Osteoblast (primary cell): ENCODE measurements around the gene UCMA. TPM values are rescaled to one million over a fixed set of nuclear protein-coding genes. Genes with fewer than 3 reads are reported as not detected.

ENCODE experiments used
- DNase-seq: peaks from one replicate; pipeline ENCODE4 v3.0.0; 2011; ENCODE audit warnings: low spot score, mixed read lengths; ENCODE audit not compliant: insufficient read length; ENCODE audit errors: missing footprints
- H2AFZ ChIP-seq: 2 replicates; pipeline ENCODE4 v1.6.0; 2011; ENCODE audit warnings: mild to moderate bottlenecking, low read length
- H3K27ac ChIP-seq: 2 replicates; pipeline ENCODE4 v1.5.1; 2011; ENCODE audit warnings: mild to moderate bottlenecking, low read depth, low read length, moderate library complexity
- H3K27me3 ChIP-seq: 2 replicates; pipeline ENCODE4 v1.6.0; 2012; ENCODE audit warnings: mild to moderate bottlenecking, control low read depth, inconsistent platforms, low read length, moderate library complexity; ENCODE audit not compliant: insufficient read depth
- H3K36me3 ChIP-seq: 2 replicates; pipeline ENCODE4 v1.5.1; 2011; ENCODE audit warnings: mild to moderate bottlenecking, low read length, control low read depth, moderate library complexity; ENCODE audit not compliant: insufficient read depth
- H3K4me1 ChIP-seq: 2 replicates; pipeline ENCODE4 v1.5.1; 2011; ENCODE audit warnings: mild to moderate bottlenecking, low read length, control low read depth, moderate library complexity; ENCODE audit not compliant: insufficient read depth
- H3K4me2 ChIP-seq: 2 replicates; pipeline ENCODE4 v1.6.0; 2011; ENCODE audit warnings: mild to moderate bottlenecking, low read length; ENCODE audit not compliant: insufficient read depth
- H3K4me3 ChIP-seq: fragments of 200-600 bp; sonication (generic); 3 replicates; pipeline ENCODE4 v1.5.1; 2012; ENCODE audit warnings: mild to moderate bottlenecking, low read length, inconsistent platforms; ENCODE audit not compliant: insufficient read depth
- H3K79me2 ChIP-seq: 2 replicates; pipeline ENCODE4 v1.6.0; 2012; ENCODE audit warnings: mild to moderate bottlenecking, low read length, control low read depth, inconsistent platforms; ENCODE audit not compliant: insufficient read depth
- H3K9me3 ChIP-seq: 2 replicates; pipeline ENCODE4 v1.5.1; 2011; ENCODE audit warnings: low read depth, low read length, control low read depth
- H4K20me1 ChIP-seq: 2 replicates; pipeline ENCODE4 v1.6.0; 2012; ENCODE audit warnings: mild to moderate bottlenecking, low read length, control low read depth; ENCODE audit not compliant: insufficient read depth
- total RNA-seq: library from RNA; depleted of rRNA; stranded (reverse); fragments of >200 nt; gene quantifications from 2 replicates; pipeline ENCODE4 v1.2.3, GENCODE V29; 2012
- TF ChIP-seq, protein P1 (sequence below): IDR thresholded peaks from 2 replicates; pipeline ENCODE4 v1.5.1; 2011; ENCODE audit warnings: mild to moderate bottlenecking, low read depth, low read length, moderate library complexity; ENCODE audit errors: extremely low read depth

UCMA gene
- total RNA-seq, 1 donor = not detected

GRCh38 chr10:13184276-13184675, 49.9 kb downstream of the UCMA start:
- TF ChIP-seq, protein P1, sequence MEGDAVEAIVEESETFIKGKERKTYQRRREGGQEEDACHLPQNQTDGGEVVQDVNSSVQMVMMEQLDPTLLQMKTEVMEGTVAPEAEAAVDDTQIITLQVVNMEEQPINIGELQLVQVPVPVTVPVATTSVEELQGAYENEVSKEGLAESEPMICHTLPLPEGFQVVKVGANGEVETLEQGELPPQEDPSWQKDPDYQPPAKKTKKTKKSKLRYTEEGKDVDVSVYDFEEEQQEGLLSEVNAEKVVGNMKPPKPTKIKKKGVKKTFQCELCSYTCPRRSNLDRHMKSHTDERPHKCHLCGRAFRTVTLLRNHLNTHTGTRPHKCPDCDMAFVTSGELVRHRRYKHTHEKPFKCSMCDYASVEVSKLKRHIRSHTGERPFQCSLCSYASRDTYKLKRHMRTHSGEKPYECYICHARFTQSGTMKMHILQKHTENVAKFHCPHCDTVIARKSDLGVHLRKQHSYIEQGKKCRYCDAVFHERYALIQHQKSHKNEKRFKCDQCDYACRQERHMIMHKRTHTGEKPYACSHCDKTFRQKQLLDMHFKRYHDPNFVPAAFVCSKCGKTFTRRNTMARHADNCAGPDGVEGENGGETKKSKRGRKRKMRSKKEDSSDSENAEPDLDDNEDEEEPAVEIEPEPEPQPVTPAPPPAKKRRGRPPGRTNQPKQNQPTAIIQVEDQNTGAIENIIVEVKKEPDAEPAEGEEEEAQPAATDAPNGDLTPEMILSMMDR = no peak
- Histone ChIP-seq H3K9me3 (no peaks in the 10 kb centered on the region), H3K4me2 (no peak overlapping the region), H3K4me1 (no peaks in the 10 kb centered on the region), H3K36me3 (peaks cover 14% of the 10 kb centered on the region), H3K4me3 (no peak overlapping the region), H4K20me1 (no peaks in the 10 kb centered on the region), H2AFZ (no peak overlapping the region), H3K27ac (no peak overlapping the region), H3K79me2 (no peaks in the 10 kb centered on the region), H3K27me3 (no peaks in the 10 kb centered on the region)
- DNase-seq = no peak

DNA sequence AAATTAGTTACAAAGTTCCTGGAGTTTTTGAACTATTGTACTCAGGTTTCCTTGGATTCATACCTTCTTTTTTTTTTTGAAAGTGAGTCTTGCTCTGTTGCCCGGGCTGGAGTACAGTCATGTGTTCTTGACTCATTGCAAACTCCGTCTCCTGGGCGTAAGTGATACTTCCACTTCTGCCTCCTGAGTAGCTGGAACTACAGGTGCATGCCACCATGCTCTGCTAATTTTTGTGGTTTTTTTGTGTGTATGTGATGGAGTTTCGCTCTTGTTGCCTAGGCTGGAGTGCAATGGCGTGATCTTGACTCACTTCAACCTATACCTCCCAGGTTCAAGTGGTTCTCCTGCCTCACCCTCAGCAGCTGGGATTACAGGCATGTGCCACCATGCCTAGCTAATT, 50.5 kb downstream of the UCMA start:
- Histone ChIP-seq H2AFZ (no peak overlapping the region), H3K4me3 (no peak overlapping the region), H3K79me2 (no peaks in the 10 kb centered on the region), H3K4me1 (no peaks in the 10 kb centered on the region), H3K36me3 (peaks cover 14% of the 10 kb centered on the region), H3K27me3 (no peaks in the 10 kb centered on the region), H3K27ac (no peak overlapping the region), H4K20me1 (no peaks in the 10 kb centered on the region), H3K4me2 (no peak overlapping the region), H3K9me3 (no peaks in the 10 kb centered on the region)
- TF ChIP-seq, protein P1 = no peak
- DNase-seq = no peak

DNA sequence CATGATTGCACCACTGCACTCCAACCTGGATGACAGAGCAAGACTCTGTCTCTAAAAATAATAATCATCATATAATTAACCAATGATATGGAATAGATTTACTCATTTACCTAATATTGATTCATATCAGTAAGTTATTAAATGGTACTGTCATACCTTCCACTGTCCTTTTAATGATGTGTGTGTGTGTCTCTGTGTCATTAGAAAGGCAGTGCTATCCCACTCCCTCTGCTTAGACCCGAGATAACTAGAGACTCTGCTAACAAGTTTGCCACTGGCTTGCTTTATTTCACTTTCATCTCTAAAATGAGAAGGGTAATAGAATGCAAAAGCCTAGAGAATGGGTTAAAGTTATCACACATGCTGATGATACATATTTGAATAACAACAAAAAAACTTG, 51.8 kb downstream of the UCMA start:
- no peak overlapping the region for H2AFZ ChIP-seq
- H3K4me3 ChIP-seq = no peak overlapping the region
- H3K27me3 ChIP-seq = no peaks in the 10 kb centered on the region
- peaks cover 13% of the 10 kb centered on the region for H3K36me3 ChIP-seq
- TF ChIP-seq, protein P1 = no peak
- no peak overlapping the region for H3K27ac ChIP-seq
- no peaks in the 10 kb centered on the region for H3K4me1 ChIP-seq
- no peaks in the 10 kb centered on the region for H3K9me3 ChIP-seq
- no peaks in the 10 kb centered on the region for H4K20me1 ChIP-seq
- no peak overlapping the region for H3K4me2 ChIP-seq
- no peak for DNase-seq
- no peaks in the 10 kb centered on the region for H3K79me2 ChIP-seq

- Histone ChIP-seq H4K20me1 (no peaks in the 10 kb centered on the region), H3K4me3 (no peak overlapping the region), H3K36me3 (peaks cover 7% of the 10 kb centered on the region), H3K9me3 (no peaks in the 10 kb centered on the region), H3K79me2 (no peaks in the 10 kb centered on the region), H3K27ac (no peak overlapping the region), H2AFZ (no peak overlapping the region), H3K27me3 (no peaks in the 10 kb centered on the region), H3K4me2 (no peak overlapping the region), H3K4me1 (no peaks in the 10 kb centered on the region)
- DNase-seq = no peak
- TF ChIP-seq, protein P1 = no peak
Observed at GRCh38 chr10:13180788-13181187, 53.4 kb downstream of the UCMA start.
